Keratinocyte (primary cell): ENCODE results near the gene SULF2. TPM values are rescaled to one million over a fixed set of nuclear protein-coding genes. Genes with fewer than 3 reads are reported as not detected.

ENCODE experiments used
- DNase-seq: peaks from one replicate; pipeline ENCODE4 v3.0.0-alpha.2; 2011; ENCODE audit warnings: low read depth, missing footprints, low spot score
- FAIRE-seq: peaks from 2 replicates; lab custom pipeline; 2011; peaks lifted over from hg19 to GRCh38; lab: Jason Lieb, UNC
- H2AFZ ChIP-seq: 2 replicates; pipeline ENCODE4 v1.6.0; 2012; ENCODE audit warnings: low read length, control low read depth, inconsistent platforms; ENCODE audit not compliant: control insufficient read depth
- H3K27ac ChIP-seq: 2 replicates; pipeline ENCODE4 v1.5.1; 2011; ENCODE audit warnings: low read length; ENCODE audit not compliant: control insufficient read depth, insufficient read depth
- H3K27me3 ChIP-seq: 3 replicates; pipeline ENCODE4 v1.6.0; 2011; ENCODE audit warnings: low read length; ENCODE audit not compliant: control insufficient read depth, insufficient read depth; ENCODE audit errors: extremely low read depth
- H3K36me3 ChIP-seq, 2 experiments: 2 replicates in 1 of 2; 3 replicates in 1 of 2; pipeline ENCODE4 v1.5.1; 2011; ENCODE audit warnings: low read length in 2 of 2, mild to moderate bottlenecking in 1 of 2; ENCODE audit not compliant: control insufficient read depth in 2 of 2, insufficient read depth in 2 of 2; ENCODE audit errors: extremely low read depth in 1 of 2
- H3K4me1 ChIP-seq: 3 replicates; pipeline ENCODE4 v1.5.1; 2011; ENCODE audit warnings: low read length; ENCODE audit not compliant: control insufficient read depth, insufficient read depth; ENCODE audit errors: extremely low read depth
- H3K4me2 ChIP-seq: 3 replicates; pipeline ENCODE4 v1.6.0; 2011; ENCODE audit warnings: low read depth, low read length; ENCODE audit not compliant: control insufficient read depth, insufficient read depth; ENCODE audit errors: extremely low read depth
- H3K4me3 ChIP-seq, 3 experiments: fragments of 200-600 bp in 1 of 3; sonication (generic) in 1 of 3; 2 replicates in 2 of 3; 3 replicates in 1 of 3; pipeline ENCODE4 v1.5.1; 2011 to 2016; ENCODE audit warnings: low read length in 3 of 3, mild to moderate bottlenecking in 3 of 3, control low read depth in 2 of 3, inconsistent platforms in 1 of 3, low read depth in 1 of 3, mixed read lengths in 1 of 3, mixed run types in 1 of 3, moderate library complexity in 1 of 3; ENCODE audit not compliant: control insufficient read depth in 2 of 3, insufficient read depth in 2 of 3; ENCODE audit errors: extremely low read depth in 1 of 3
- H3K79me2 ChIP-seq: 2 replicates; pipeline ENCODE4 v1.6.0; 2012; ENCODE audit warnings: low read length; ENCODE audit not compliant: control insufficient read depth, insufficient read depth
- H3K9ac ChIP-seq: 3 replicates; pipeline ENCODE4 v1.6.0; 2011; ENCODE audit warnings: low read length; ENCODE audit not compliant: control insufficient read depth, insufficient read depth; ENCODE audit errors: extremely low read depth
- H3K9me1 ChIP-seq: 3 replicates; pipeline ENCODE4 v1.6.0; 2011; ENCODE audit warnings: low read length; ENCODE audit not compliant: control insufficient read depth, insufficient read depth; ENCODE audit errors: extremely low read depth
- H3K9me3 ChIP-seq: 2 replicates; pipeline ENCODE4 v1.5.1; 2012; ENCODE audit warnings: low read depth, low read length; ENCODE audit not compliant: control insufficient read depth
- H4K20me1 ChIP-seq: 3 replicates; pipeline ENCODE4 v1.6.0; 2011; ENCODE audit warnings: low read length; ENCODE audit not compliant: control insufficient read depth, insufficient read depth; ENCODE audit errors: extremely low read depth
- EZH2 ChIP-seq: IDR thresholded peaks from one replicate; pipeline ENCODE4 v1.6.1; 2012; ENCODE audit warnings: inconsistent platforms, mild to moderate bottlenecking, low read length, moderate library complexity
- dilution Hi-C: fragments of 300-500 bp; cut with MboI; formaldehyde crosslinking; loops from one replicate; pipeline ENCODE4 v1.7.0; 2020; ENCODE audit warnings: low sequenced_read_pairs; ENCODE audit not compliant: extremely low pct_ligation_motif_present
- polyA plus RNA-seq, 5 experiments: library from polyadenylated mRNA; depleted of rRNA in 3 of 5; stranded (reverse) in 3 of 5; stranded (forward) in 1 of 5; unstranded in 1 of 5; fragments of >200 nt; gene quantifications; 1 replicate in 1 of 5; 2 replicates in 3 of 5; 3 replicates in 1 of 5; pipeline versions ENCODE4 v1.2.1 to v1.2.3, GENCODE V29; 2011 to 2012; ENCODE audit warnings: missing spikeins in 2 of 5, low read depth in 1 of 5, low replicate concordance in 1 of 5
- TF ChIP-seq, protein P1 (sequence below), 3 experiments: IDR thresholded peaks in 1 of 3; conservative IDR thresholded peaks in 1 of 3; optimal IDR thresholded peaks in 1 of 3; 2 replicates in 2 of 3; 3 replicates in 1 of 3; pipeline versions ENCODE3 to v1.5.1; 2011; ENCODE audit warnings: low read length in 3 of 3, mild to moderate bottlenecking in 3 of 3, moderate library complexity in 2 of 3, control low read depth in 1 of 3, inconsistent platforms in 1 of 3; ENCODE audit not compliant: insufficient read depth in 2 of 3; ENCODE audit errors: extremely low read depth in 1 of 3

Gene SULF2
- polyA plus RNA-seq, 1 donor (not counting 4 experiments of a cell fraction or from before 2014, with no cell fraction given) = 64.4 TPM

- dilution Hi-C loops = no loop called here
- Histone ChIP-seq H2AFZ (no peak overlapping the region), H3K9ac (no peak overlapping the region), H3K9me3 (no peaks in the 10 kb centered on the region), H3K9me1 (no peaks in the 10 kb centered on the region), H3K4me1 (peaks cover 21% of the 10 kb centered on the region), H3K27ac (no peak overlapping the region), H3K4me3 (no peak overlapping the region), H4K20me1 (no peaks in the 10 kb centered on the region), H3K4me2 (no peak overlapping the region), H3K36me3 (peaks cover 11 to 29% of the 10 kb centered on the region in 2 experiments), H3K79me2 (no peaks in the 10 kb centered on the region), H3K27me3 (no peaks in the 10 kb centered on the region)
- TF ChIP-seq EZH2 = no peak
- TF ChIP-seq, protein P1, sequence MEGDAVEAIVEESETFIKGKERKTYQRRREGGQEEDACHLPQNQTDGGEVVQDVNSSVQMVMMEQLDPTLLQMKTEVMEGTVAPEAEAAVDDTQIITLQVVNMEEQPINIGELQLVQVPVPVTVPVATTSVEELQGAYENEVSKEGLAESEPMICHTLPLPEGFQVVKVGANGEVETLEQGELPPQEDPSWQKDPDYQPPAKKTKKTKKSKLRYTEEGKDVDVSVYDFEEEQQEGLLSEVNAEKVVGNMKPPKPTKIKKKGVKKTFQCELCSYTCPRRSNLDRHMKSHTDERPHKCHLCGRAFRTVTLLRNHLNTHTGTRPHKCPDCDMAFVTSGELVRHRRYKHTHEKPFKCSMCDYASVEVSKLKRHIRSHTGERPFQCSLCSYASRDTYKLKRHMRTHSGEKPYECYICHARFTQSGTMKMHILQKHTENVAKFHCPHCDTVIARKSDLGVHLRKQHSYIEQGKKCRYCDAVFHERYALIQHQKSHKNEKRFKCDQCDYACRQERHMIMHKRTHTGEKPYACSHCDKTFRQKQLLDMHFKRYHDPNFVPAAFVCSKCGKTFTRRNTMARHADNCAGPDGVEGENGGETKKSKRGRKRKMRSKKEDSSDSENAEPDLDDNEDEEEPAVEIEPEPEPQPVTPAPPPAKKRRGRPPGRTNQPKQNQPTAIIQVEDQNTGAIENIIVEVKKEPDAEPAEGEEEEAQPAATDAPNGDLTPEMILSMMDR (optimal IDR thresholded peaks at IDR 0.05 in 1 of 3, IDR thresholded peaks at IDR 0.05 in 1 of 3, conservative IDR thresholded peaks at IDR 0.05 in 1 of 3; ENCODE audit: extremely low read depth in 1 of 3, insufficient read depth in 2 of 3, low read length in 3 of 3) = no peak
- DNase-seq (no peak), FAIRE-seq (no peak)
Observed at GRCh38 chr20:47668313-47669151, 116.7 kb downstream of the SULF2 start.

DNA sequence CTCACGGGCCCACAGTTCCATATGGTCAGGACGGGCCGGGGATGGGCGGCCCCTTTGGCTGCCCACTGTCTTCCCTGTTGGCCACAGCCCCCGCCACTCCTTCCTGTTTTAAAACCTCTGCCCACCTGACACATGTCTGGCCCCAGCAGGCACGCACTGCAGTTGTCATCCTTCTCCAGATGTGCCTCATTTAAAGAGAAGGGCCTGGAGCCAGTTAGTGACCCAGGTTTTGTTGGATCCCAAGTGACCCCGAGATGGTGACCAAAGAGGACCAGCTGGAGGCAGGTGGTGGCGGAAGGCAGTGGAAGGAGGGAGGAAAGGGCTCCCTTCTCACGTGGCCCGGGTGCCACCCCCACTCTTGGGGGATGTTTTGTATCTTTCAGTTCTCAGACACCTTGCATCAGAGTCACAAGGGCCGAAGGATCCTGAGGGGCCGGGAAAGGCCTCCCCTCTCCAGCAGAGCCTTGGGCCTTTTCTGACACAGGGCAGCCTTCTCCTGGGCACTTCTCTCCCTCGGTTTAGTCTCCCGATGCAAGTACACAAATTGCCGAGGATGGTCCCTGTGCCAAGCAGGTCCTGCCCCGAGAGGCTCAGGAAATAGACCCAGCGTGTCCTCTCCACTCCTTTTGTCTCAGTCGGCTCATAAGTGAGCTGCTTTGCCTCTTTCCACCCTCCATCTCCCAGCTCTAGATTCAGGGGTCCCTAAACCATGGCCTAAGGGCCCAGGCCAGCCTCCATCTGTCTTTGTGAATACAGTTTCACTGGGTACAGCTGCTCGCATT is 117.6 kb downstream of the SULF2 start:
- no peaks in the 10 kb centered on the region for H3K27me3 ChIP-seq
- dilution Hi-C loops = no loop called here
- H3K36me3 ChIP-seq = peaks cover 17 to 32% of the 10 kb centered on the region in 2 experiments
- H2AFZ ChIP-seq = no peak overlapping the region
- peaks cover 21% of the 10 kb centered on the region for H3K4me1 ChIP-seq
- FAIRE-seq = no peak
- no peak overlapping the region for H3K4me2 ChIP-seq
- H3K9me1 ChIP-seq = no peaks in the 10 kb centered on the region
- H3K9me3 ChIP-seq = no peaks in the 10 kb centered on the region
- no peak overlapping the region for H3K27ac ChIP-seq
- TF ChIP-seq, protein P1 (optimal IDR thresholded peaks at IDR 0.05 in 1 of 3, IDR thresholded peaks at IDR 0.05 in 1 of 3, conservative IDR thresholded peaks at IDR 0.05 in 1 of 3; ENCODE audit: extremely low read depth in 1 of 3, insufficient read depth in 2 of 3, low read length in 3 of 3) = no peak
- no peak for TF ChIP-seq EZH2
- no peak overlapping the region for H3K9ac ChIP-seq
- H4K20me1 ChIP-seq = no peaks in the 10 kb centered on the region
- H3K79me2 ChIP-seq = no peaks in the 10 kb centered on the region
- H3K4me3 ChIP-seq = no peak overlapping the region
- DNase-seq = no peak
